HCT116 (cell line): ENCODE results near the gene ERGIC1. TPM values are rescaled to one million over a fixed set of nuclear protein-coding genes. Genes with fewer than 3 reads are reported as not detected.

Experiments
- ATAC-seq: fragments of 200-7000 bp; cut with Tn5 transposase; 2 replicates; pipeline ENCODE4 v1.9.1; 2020; ENCODE audit warnings: mild to moderate bottlenecking, moderate library complexity
- BruUV-seq: library from RNA; stranded (reverse); fragments of 400-500 nt; replicated peaks from 2 replicates; lab custom pipeline; 2021; lab: Mats Ljungman, UMichigan
- CTCF ChIA-PET: fragments of 300-600 bp; sonication (Branson Sonifier 250); formaldehyde crosslinking; loops from one replicate; lab custom pipeline; 2021; ENCODE audit warnings: antibody characterized with exemption; lab: Charles Lee
- POLR2A ChIA-PET: fragments of 300-600, 350-600 bp; sonication (Branson Sonifier 250); formaldehyde crosslinking; loops from one replicate; lab custom pipeline; 2021; ENCODE audit warnings: antibody characterized with exemption; lab: Charles Lee
- RAD21 ChIA-PET, 2 experiments: fragments of 300-600 bp; sonication (Branson Sonifier 250); formaldehyde crosslinking; loops; one replicate each; lab custom pipeline; 2023; ENCODE audit warnings: low total read pairs in 2 of 2; ENCODE audit not compliant: uncharacterized antibody in 2 of 2, unreplicated experiment in 2 of 2, low non-redundant PET in 1 of 2; lab: Charles Lee
- DNase-seq: peaks from one replicate; pipeline ENCODE4 v3.0.0-alpha.2; 2010; ENCODE audit warnings: low read depth, low spot score
- H2AFZ ChIP-seq: fragments of 200-600 bp; shearing (Covaris generic), sonication (generic); 2 replicates; pipeline ENCODE4 v1.6.1; 2017; ENCODE audit warnings: low read depth, mixed run types, mixed read lengths, antibody characterized with exemption, low read length; ENCODE audit not compliant: poor library complexity, severe bottlenecking
- H3K27ac ChIP-seq: 2 replicates; pipeline ENCODE4 v1.5.1; 2012; ENCODE audit warnings: low read depth, low read length
- H3K27me3 ChIP-seq: fragments of 200-600 bp; sonication (generic); 2 replicates; pipeline ENCODE4 v1.6.1; 2016; ENCODE audit warnings: mixed run types, low read length, mixed read lengths; ENCODE audit not compliant: insufficient read depth
- H3K36me3 ChIP-seq, 2 experiments: fragments of 200-500 bp in 1 of 2; fragments of 200-600 bp in 1 of 2; sonication (Bioruptor generic) in 1 of 2; sonication (generic) in 1 of 2; 2 replicates each; pipeline versions ENCODE4 v1.5.1 to v1.6.1; 2014 to 2016; ENCODE audit warnings: low read length in 2 of 2, inconsistent platforms in 1 of 2, mixed read lengths in 1 of 2, mixed run types in 1 of 2; ENCODE audit not compliant: insufficient read depth in 2 of 2, control insufficient read depth in 1 of 2
- H3K4me1 ChIP-seq, 2 experiments: fragments of 200-600 bp in 1 of 2; sonication (generic) in 1 of 2; 2 replicates each; pipeline versions ENCODE4 v1.5.1 to v1.6.1; 2012 to 2017; ENCODE audit warnings: low read length in 2 of 2, inconsistent platforms in 1 of 2, mild to moderate bottlenecking in 1 of 2, mixed read lengths in 1 of 2, mixed run types in 1 of 2, moderate library complexity in 1 of 2; ENCODE audit not compliant: insufficient read depth in 2 of 2, control insufficient read depth in 1 of 2
- H3K4me2 ChIP-seq: fragments of 200-600 bp; sonication (generic); 2 replicates; pipeline ENCODE4 v1.6.1; 2017; ENCODE audit warnings: mixed run types, low read length, mixed read lengths
- H3K4me3 ChIP-seq, 2 experiments: fragments of 200-600 bp in 1 of 2; sonication (generic) in 1 of 2; replicated peaks in 1 of 2; 2 replicates each; pipeline ENCODE4 v1.5.1; 2011 to 2016; ENCODE audit warnings: low read length in 2 of 2, control low read depth in 1 of 2, low read depth in 1 of 2, mild to moderate bottlenecking in 1 of 2, mixed read lengths in 1 of 2, mixed run types in 1 of 2
- H3K79me2 ChIP-seq: fragments of 200-600 bp; sonication (generic); 2 replicates; pipeline ENCODE4 v1.6.1; 2017; ENCODE audit warnings: mild to moderate bottlenecking, mixed run types, low read length, moderate library complexity, mixed read lengths; ENCODE audit not compliant: insufficient read depth
- H3K9ac ChIP-seq: fragments of 200-600 bp; sonication (generic); 2 replicates; pipeline ENCODE4 v1.6.1; 2016; ENCODE audit warnings: low read length, mixed read lengths
- H3K9me2 ChIP-seq: fragments of 200-600 bp; sonication (generic), shearing (Covaris generic); 2 replicates; pipeline ENCODE4 v1.6.1; 2017; ENCODE audit warnings: mixed run types, mild to moderate bottlenecking, moderate library complexity; ENCODE audit not compliant: insufficient read depth
- H3K9me3 ChIP-seq, 2 experiments: fragments of 200-500 bp in 1 of 2; fragments of 200-600 bp in 1 of 2; sonication (Bioruptor generic) in 1 of 2; sonication (generic) in 1 of 2; 2 replicates each; pipeline ENCODE4 v1.6.1; 2014 to 2017; ENCODE audit warnings: low read length in 2 of 2, mixed read lengths in 2 of 2, inconsistent platforms in 1 of 2, low read depth in 1 of 2, mild to moderate bottlenecking in 1 of 2, mixed run types in 1 of 2, moderate library complexity in 1 of 2; ENCODE audit not compliant: control insufficient read depth in 1 of 2, insufficient read depth in 1 of 2
- H4K20me1 ChIP-seq: fragments of 200-600 bp; sonication (generic), shearing (Covaris generic); 2 replicates; pipeline ENCODE4 v1.6.1; 2017; ENCODE audit warnings: mixed run types, mild to moderate bottlenecking, moderate library complexity; ENCODE audit not compliant: insufficient read depth
- CEBPB ChIP-seq: IDR thresholded peaks from 2 replicates; pipeline ENCODE4 v1.6.1; 2012; ENCODE audit warnings: low read depth
- EGR1 ChIP-seq: IDR thresholded peaks from 2 replicates; pipeline ENCODE4 v1.6.1; 2012; ENCODE audit warnings: low read depth
- ELF1 ChIP-seq: IDR thresholded peaks from 2 replicates; pipeline ENCODE4 v1.6.1; 2012; ENCODE audit warnings: low read depth, borderline replicate concordance
- EZH2 ChIP-seq: fragments of 200-600 bp; sonication (generic); IDR thresholded peaks from 2 replicates; pipeline ENCODE4 v1.6.1; 2017; ENCODE audit warnings: antibody characterized with exemption, mixed run types
- EZH2phosphoT487 ChIP-seq: fragments of 200-600 bp; IDR thresholded peaks from 2 replicates; pipeline ENCODE4 v1.6.1; 2018; ENCODE audit warnings: antibody characterized with exemption, borderline replicate concordance
- FOSL1 ChIP-seq: IDR thresholded peaks from 2 replicates; pipeline ENCODE4 v1.6.1; 2012; ENCODE audit warnings: low read depth
- JUND ChIP-seq: IDR thresholded peaks from 2 replicates; pipeline ENCODE4 v1.6.1; 2012
- POLR2A ChIP-seq: IDR thresholded peaks from 2 replicates; pipeline ENCODE4 v1.7.0; 2011; ENCODE audit warnings: borderline replicate concordance; ENCODE audit not compliant: insufficient read depth, insufficient read length; ENCODE audit errors: extremely low read depth
- POLR2AphosphoS5 ChIP-seq: IDR thresholded peaks from 2 replicates; pipeline ENCODE4 v1.6.1; 2011; ENCODE audit warnings: mild to moderate bottlenecking, low read depth, low read length, moderate library complexity
- SIN3A ChIP-seq: IDR thresholded peaks from 2 replicates; pipeline ENCODE4 v1.6.1; 2012; ENCODE audit warnings: low read depth
- SP1 ChIP-seq: IDR thresholded peaks from 2 replicates; pipeline ENCODE4 v1.6.1; 2012; ENCODE audit warnings: low read depth
- SRF ChIP-seq: IDR thresholded peaks from 2 replicates; pipeline ENCODE4 v1.6.1; 2012; ENCODE audit warnings: low read depth
- TCF7L2 ChIP-seq: IDR thresholded peaks from 2 replicates; pipeline ENCODE4 v1.7.0; 2011; ENCODE audit warnings: borderline replicate concordance, inconsistent platforms; ENCODE audit not compliant: insufficient read depth, insufficient read length; ENCODE audit errors: extremely low read depth
- YY1 ChIP-seq: IDR thresholded peaks from 2 replicates; pipeline ENCODE4 v1.6.1; 2011; ENCODE audit warnings: low read length, low read depth, moderate library complexity, mild to moderate bottlenecking; ENCODE audit not compliant: insufficient replicate concordance; ENCODE audit errors: extremely low read depth
- ZFX ChIP-seq: fragments of 450-650 bp; IDR thresholded peaks from 2 replicates; pipeline ENCODE4 v1.6.1; 2017
- ZNF274 ChIP-seq: fragments of 200-500 bp; sonication (Bioruptor generic); IDR thresholded peaks from 2 replicates; pipeline ENCODE4 v1.6.1; 2014; ENCODE audit warnings: mild to moderate bottlenecking, low read depth, low read length, inconsistent platforms
- intact Hi-C: fragments of 100-400 bp; cut with micrococcal nuclease; formaldehyde crosslinking; loops from 2 replicates; pipeline ENCODE4 v1.10.0; 2022
- total RNA-seq: library from RNA; stranded (reverse); gene quantifications from one replicate; pipeline ENCODE4 v1.2.1, GENCODE V29; 2021; ENCODE audit not compliant: unreplicated experiment
- TF ChIP-seq, protein P1 (sequence below): IDR thresholded peaks from 2 replicates; pipeline ENCODE4 v1.6.1; 2012
- TF ChIP-seq, protein P2 (sequence below): IDR thresholded peaks from 2 replicates; pipeline ENCODE4 v1.6.1; 2012; ENCODE audit warnings: low read depth
- TF ChIP-seq, protein P3 (sequence below): IDR thresholded peaks from 2 replicates; pipeline ENCODE4 v1.6.1; 2011; ENCODE audit warnings: mild to moderate bottlenecking, low read length, moderate library complexity; ENCODE audit not compliant: insufficient replicate concordance; ENCODE audit errors: extremely low read depth

Gene ERGIC1
- total RNA-seq, 1 experiment from 2014 or later = 73.3 TPM

DNA sequence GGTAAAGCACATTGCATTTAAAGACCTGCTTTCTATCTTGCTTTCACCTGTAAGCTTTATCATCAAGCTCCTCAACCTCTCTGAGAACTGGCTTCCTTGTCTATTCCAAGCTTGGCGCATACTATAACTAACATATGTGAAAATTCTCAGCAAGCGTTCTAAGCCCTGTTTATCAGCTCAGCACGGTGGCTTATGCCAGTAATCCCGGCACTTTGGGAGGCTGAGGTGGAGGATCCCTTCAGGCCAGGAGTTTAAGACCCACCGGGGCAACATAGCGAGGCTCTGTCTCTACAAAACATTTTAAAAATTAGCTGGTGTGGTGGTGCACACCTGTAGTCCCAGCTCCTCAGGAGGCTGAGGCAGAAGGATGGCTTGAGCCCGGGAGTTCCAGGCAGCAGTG is 147.9 kb downstream of the ERGIC1 start:
- no TSS peak for BruUV-seq
- ATAC-seq = no peak

More for the DNA sequence above, 147.9 kb downstream of the ERGIC1 start:
- Histone ChIP-seq H3K9me2 (no peaks in the 10 kb centered on the region), H3K9ac (no peak overlapping the region), H3K27ac (no peak overlapping the region), H4K20me1 (no peaks in the 10 kb centered on the region), H2AFZ (no peak overlapping the region), H3K4me1 (peaks cover 5 to 14% of the 10 kb centered on the region in 2 experiments; a peak in 2 of 4 replicates), H3K27me3 (no peaks in the 10 kb centered on the region), H3K4me3 (no peak overlapping the region), H3K36me3 (peaks cover 0 to 4% of the 10 kb centered on the region in 2 experiments; a peak in 2 of 4 replicates), H3K4me2 (no peak overlapping the region), H3K79me2 (peaks cover 29% of the 10 kb centered on the region), H3K9me3 (no peaks in the 10 kb centered on the region)
- ChIA-PET CTCF (interaction anchor here (0.7 to 0.9 kb wide), 2 partner anchors 348 to 630 kb away, joined by 3 to 4 read pairs; no protein-coding TSS in a partner anchor), RAD21 (no interaction called here), POLR2A (interaction anchor here (0.7 to 1.0 kb wide), 2 partner anchors 150 to 346 kb away, joined by 3 read pairs; partner anchors contain the start of gene STC2)
- DNase-seq = no peak
- intact Hi-C loops = loop anchor here (5.0 kb wide), 1 partner anchor 220 kb away; no protein-coding TSS in a partner anchor
- TF ChIP-seq TCF7L2 = no peak
- TF ChIP-seq SIN3A = no peak
- TF ChIP-seq, protein P1, sequence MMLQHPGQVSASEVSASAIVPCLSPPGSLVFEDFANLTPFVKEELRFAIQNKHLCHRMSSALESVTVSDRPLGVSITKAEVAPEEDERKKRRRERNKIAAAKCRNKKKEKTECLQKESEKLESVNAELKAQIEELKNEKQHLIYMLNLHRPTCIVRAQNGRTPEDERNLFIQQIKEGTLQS = no peak
- TF ChIP-seq, protein P2, sequence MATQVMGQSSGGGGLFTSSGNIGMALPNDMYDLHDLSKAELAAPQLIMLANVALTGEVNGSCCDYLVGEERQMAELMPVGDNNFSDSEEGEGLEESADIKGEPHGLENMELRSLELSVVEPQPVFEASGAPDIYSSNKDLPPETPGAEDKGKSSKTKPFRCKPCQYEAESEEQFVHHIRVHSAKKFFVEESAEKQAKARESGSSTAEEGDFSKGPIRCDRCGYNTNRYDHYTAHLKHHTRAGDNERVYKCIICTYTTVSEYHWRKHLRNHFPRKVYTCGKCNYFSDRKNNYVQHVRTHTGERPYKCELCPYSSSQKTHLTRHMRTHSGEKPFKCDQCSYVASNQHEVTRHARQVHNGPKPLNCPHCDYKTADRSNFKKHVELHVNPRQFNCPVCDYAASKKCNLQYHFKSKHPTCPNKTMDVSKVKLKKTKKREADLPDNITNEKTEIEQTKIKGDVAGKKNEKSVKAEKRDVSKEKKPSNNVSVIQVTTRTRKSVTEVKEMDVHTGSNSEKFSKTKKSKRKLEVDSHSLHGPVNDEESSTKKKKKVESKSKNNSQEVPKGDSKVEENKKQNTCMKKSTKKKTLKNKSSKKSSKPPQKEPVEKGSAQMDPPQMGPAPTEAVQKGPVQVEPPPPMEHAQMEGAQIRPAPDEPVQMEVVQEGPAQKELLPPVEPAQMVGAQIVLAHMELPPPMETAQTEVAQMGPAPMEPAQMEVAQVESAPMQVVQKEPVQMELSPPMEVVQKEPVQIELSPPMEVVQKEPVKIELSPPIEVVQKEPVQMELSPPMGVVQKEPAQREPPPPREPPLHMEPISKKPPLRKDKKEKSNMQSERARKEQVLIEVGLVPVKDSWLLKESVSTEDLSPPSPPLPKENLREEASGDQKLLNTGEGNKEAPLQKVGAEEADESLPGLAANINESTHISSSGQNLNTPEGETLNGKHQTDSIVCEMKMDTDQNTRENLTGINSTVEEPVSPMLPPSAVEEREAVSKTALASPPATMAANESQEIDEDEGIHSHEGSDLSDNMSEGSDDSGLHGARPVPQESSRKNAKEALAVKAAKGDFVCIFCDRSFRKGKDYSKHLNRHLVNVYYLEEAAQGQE = no peak
- no peak for TF ChIP-seq POLR2A
- no peak for TF ChIP-seq CEBPB
- no peak for TF ChIP-seq YY1
- TF ChIP-seq JUND = no peak
- TF ChIP-seq SRF = no peak
- TF ChIP-seq SP1 = no peak
- no peak for TF ChIP-seq FOSL1
- TF ChIP-seq, protein P3, sequence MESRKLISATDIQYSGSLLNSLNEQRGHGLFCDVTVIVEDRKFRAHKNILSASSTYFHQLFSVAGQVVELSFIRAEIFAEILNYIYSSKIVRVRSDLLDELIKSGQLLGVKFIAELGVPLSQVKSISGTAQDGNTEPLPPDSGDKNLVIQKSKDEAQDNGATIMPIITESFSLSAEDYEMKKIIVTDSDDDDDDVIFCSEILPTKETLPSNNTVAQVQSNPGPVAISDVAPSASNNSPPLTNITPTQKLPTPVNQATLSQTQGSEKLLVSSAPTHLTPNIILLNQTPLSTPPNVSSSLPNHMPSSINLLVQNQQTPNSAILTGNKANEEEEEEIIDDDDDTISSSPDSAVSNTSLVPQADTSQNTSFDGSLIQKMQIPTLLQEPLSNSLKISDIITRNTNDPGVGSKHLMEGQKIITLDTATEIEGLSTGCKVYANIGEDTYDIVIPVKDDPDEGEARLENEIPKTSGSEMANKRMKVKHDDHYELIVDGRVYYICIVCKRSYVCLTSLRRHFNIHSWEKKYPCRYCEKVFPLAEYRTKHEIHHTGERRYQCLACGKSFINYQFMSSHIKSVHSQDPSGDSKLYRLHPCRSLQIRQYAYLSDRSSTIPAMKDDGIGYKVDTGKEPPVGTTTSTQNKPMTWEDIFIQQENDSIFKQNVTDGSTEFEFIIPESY = no peak
- no peak for TF ChIP-seq EZH2phosphoT487
- no peak for TF ChIP-seq ELF1
- TF ChIP-seq EGR1 = no peak
- TF ChIP-seq EZH2 = no peak
- no peak for TF ChIP-seq ZFX
- no peak for TF ChIP-seq POLR2AphosphoS5
- no peak for TF ChIP-seq ZNF274
